Stomach (tissue), 9 donors: ENCODE measurements around the gene ZNF543. TPM values are rescaled to one million over a fixed set of nuclear protein-coding genes. Genes with fewer than 3 reads are reported as not detected.

Experiments used
- DNase-seq, 2 donors: peaks; one replicate each; pipeline versions ENCODE4 v3.0.0 to v3.0.0-alpha.2; 2013 to 2019
- H3K27ac ChIP-seq, 5 donors: fragments of 200-600 bp in 4 of 5; sonication (generic) in 4 of 5; one replicate each; pipeline ENCODE4 v1.5.1; 2013 to 2019; ENCODE audit warnings: mild to moderate bottlenecking in 1 of 5, moderate library complexity in 1 of 5
- H3K27me3 ChIP-seq, 3 donors: fragments of 200-600 bp; sonication (generic); one replicate each; pipeline ENCODE4 v1.5.1; 2017 to 2019; ENCODE audit warnings: mixed run types in 1 of 3
- H3K36me3 ChIP-seq, 4 donors: fragments of 200-600 bp; sonication (generic); 1 replicate in 3 of 4; 2 replicates in 1 of 4; pipeline ENCODE4 v1.5.1; 2016 to 2019
- H3K4me1 ChIP-seq, 4 donors: fragments of 200-600 bp; sonication (generic); one replicate each; pipeline ENCODE4 v1.5.1; 2016 to 2019
- H3K4me3 ChIP-seq, 4 donors: fragments of 200-600 bp; sonication (generic) in 3 of 4; one replicate each; pipeline ENCODE4 v1.5.1; 2016 to 2019; ENCODE audit warnings: mild to moderate bottlenecking in 1 of 4
- H3K9me3 ChIP-seq, 4 donors: fragments of 200-600 bp; sonication (generic); one replicate each; pipeline ENCODE4 v1.5.1; 2016 to 2019
- CTCF ChIP-seq, 7 experiments: fragments of 450-650 bp in 4 of 7; fragments of 200-600 bp in 3 of 7; sonication (generic) in 3 of 7; IDR thresholded peaks; one replicate each; pipeline ENCODE4 v1.5.1; 2016 to 2019; ENCODE audit warnings: antibody characterized with exemption in 7 of 7, control low read depth in 2 of 7, mild to moderate bottlenecking in 1 of 7
- EP300 ChIP-seq: sonication (generic); formaldehyde crosslinking; IDR thresholded peaks from one replicate; pipeline ENCODE4 v1.6.1; 2017; ENCODE audit warnings: antibody characterized with exemption
- POLR2A ChIP-seq, 4 donors: fragments of 450-650 bp; IDR thresholded peaks; one replicate each; pipeline ENCODE4 v1.6.1; 2016; ENCODE audit warnings: antibody characterized with exemption in 4 of 4, control low read depth in 2 of 4, mild to moderate bottlenecking in 1 of 4, moderate library complexity in 1 of 4
- POLR2AphosphoS5 ChIP-seq, 3 donors: sonication (generic); formaldehyde crosslinking; IDR thresholded peaks; one replicate each; pipeline ENCODE4 v1.6.1; 2016; ENCODE audit warnings: antibody characterized with exemption in 3 of 3
- WGBS, 5 donors: extraction: QIAGEN DNeasy Blood & Tissue Kit in 3 of 5; methylation state at CpG; one replicate each; pipeline versions ENCODE4 v1.1.5 to v1.1.7; 2013 to 2018; 5-methylcytosine and 5-hydroxymethylcytosine counted together
- intact Hi-C: fragments of 100-400 bp; cut with DNase I; formaldehyde crosslinking; loops from one replicate; pipeline ENCODE4 v1.15.1; 2023; ENCODE audit warnings: low total_unique reads
- polyA plus RNA-seq, 3 donors: library from polyadenylated mRNA; stranded (reverse); fragments of 200-250 nt; gene quantifications; one replicate each; pipeline ENCODE4 v1.2.3, GENCODE V29; 2013
- total RNA-seq, 5 donors: library from RNA; depleted of rRNA; stranded (reverse); fragments of >200 nt; gene quantifications; one replicate each; pipeline versions ENCODE4 v1.1.0 to v1.2.3, GENCODE V29; 2014 to 2016
- donor health status: healthy with polysubstance abuse.
- donor health status: Bipolar disorder and iron deficiency.
- donor health status: healthy.

Gene ZNF543
- total and polyA plus RNA-seq, 8 donors, result 0.56 to 24.6 (median 2.9) TPM

GRCh38 chr19:57280962-57281400 lies 39.3 kb upstream of the ZNF543 start:
- DNase-seq, result peak in 1 of 2 donors; percentile 67
- WGBS, 5 donors, result 2 to 6% (median 4%) methylated on average over 6 of the region's 6 CpGs
- no peak for TF ChIP-seq POLR2AphosphoS5 (IDR thresholded peaks at IDR 0.05)
- no peak for TF ChIP-seq POLR2A (IDR thresholded peaks at IDR 0.05)
- no peak for TF ChIP-seq CTCF (IDR thresholded peaks at IDR 0.05)
- no peak for TF ChIP-seq EP300
- H3K9me3 ChIP-seq, result peaks cover 0 to 5% (median 0%) of the 10 kb centered on the region in 4 donors
- peaks cover 25 to 47% (median 43%) of the 10 kb centered on the region in 4 donors for H3K36me3 ChIP-seq
- intact Hi-C loops, result no loop called here
- H3K27me3 ChIP-seq, result no peaks in the 10 kb centered on the region
- peak overlapping the region; percentile 95 to 100 (median 98) for H3K27ac ChIP-seq
- H3K4me1 ChIP-seq, result peaks cover 16 to 47% (median 35%) of the 10 kb centered on the region in 4 donors
- H3K4me3 ChIP-seq, result peak overlapping the region; percentile 76 to 99 (median 96)

- H3K9me3 ChIP-seq, result peaks cover 0 to 17% (median 0%) of the 10 kb centered on the region in 4 donors
- H3K4me3 ChIP-seq, result peak overlapping the region in 2 of 4 donors; percentile 76 to 97
- peaks cover 34 to 51% (median 47%) of the 10 kb centered on the region in 4 donors for H3K36me3 ChIP-seq
- 72 to 78% (median 72%) methylated on average over 5 of the region's 5 CpGs for WGBS, 5 donors
- no peak for TF ChIP-seq POLR2AphosphoS5 (IDR thresholded peaks at IDR 0.05)
- no peak for TF ChIP-seq POLR2A (IDR thresholded peaks at IDR 0.05)
- no peak for TF ChIP-seq EP300
- no peak for TF ChIP-seq CTCF (IDR thresholded peaks at IDR 0.05)
- peak overlapping the region in 2 of 5 donors; percentile 6 to 99 for H3K27ac ChIP-seq
- peak in 1 of 2 donors; percentile 14 for DNase-seq
- intact Hi-C loops, result no loop called here
- H3K4me1 ChIP-seq, result peaks cover 16 to 47% (median 35%) of the 10 kb centered on the region in 4 donors
- no peaks in the 10 kb centered on the region for H3K27me3 ChIP-seq
Observed at GRCh38 chr19:57282011-57282643, 38.1 kb upstream of the ZNF543 start.

GRCh38 chr19:57288373-57288772 lies 31.9 kb upstream of the ZNF543 start:
- Histone ChIP-seq H3K27me3 (no peaks in the 10 kb centered on the region), H3K4me1 (peaks cover 0 to 11% (median 6%) of the 10 kb centered on the region in 4 donors), H3K4me3 (no peak overlapping the region), H3K9me3 (peaks cover 31 to 79% (median 53%) of the 10 kb centered on the region in 4 donors), H3K36me3 (peaks cover 95 to 100% (median 100%) of the 10 kb centered on the region in 4 donors), H3K27ac (no peak overlapping the region)
- no peak for DNase-seq
- 92 to 96% (median 95%) methylated on average over 4 of the region's 4 CpGs for WGBS, 5 donors
- intact Hi-C loops, result no loop called here
- no peak for TF ChIP-seq CTCF (IDR thresholded peaks at IDR 0.05)
- TF ChIP-seq POLR2AphosphoS5 (IDR thresholded peaks at IDR 0.05), result no peak
- no peak for TF ChIP-seq EP300
- no peak for TF ChIP-seq POLR2A (IDR thresholded peaks at IDR 0.05)

GRCh38 chr19:57290970-57291369 lies 29.3 kb upstream of the ZNF543 start:
- H3K4me3 ChIP-seq, result no peak overlapping the region
- intact Hi-C loops, result no loop called here
- WGBS, 5 donors, result 93 to 98% (median 95%) methylated on average over 11 of the region's 11 CpGs
- TF ChIP-seq EP300 (no peak), POLR2AphosphoS5 (IDR thresholded peaks at IDR 0.05) (no peak), CTCF (IDR thresholded peaks at IDR 0.05) (no peak), POLR2A (IDR thresholded peaks at IDR 0.05) (no peak)
- H3K27me3 ChIP-seq, result no peaks in the 10 kb centered on the region
- no peak overlapping the region for H3K27ac ChIP-seq
- H3K9me3 ChIP-seq, result peaks cover 31 to 99% (median 71%) of the 10 kb centered on the region in 4 donors
- peaks cover 70 to 100% (median 100%) of the 10 kb centered on the region in 4 donors for H3K36me3 ChIP-seq
- DNase-seq, result no peak
- no peaks in the 10 kb centered on the region for H3K4me1 ChIP-seq
